ENCODE results near the gene CRACR2B.

CRACR2B gene

DNA sequence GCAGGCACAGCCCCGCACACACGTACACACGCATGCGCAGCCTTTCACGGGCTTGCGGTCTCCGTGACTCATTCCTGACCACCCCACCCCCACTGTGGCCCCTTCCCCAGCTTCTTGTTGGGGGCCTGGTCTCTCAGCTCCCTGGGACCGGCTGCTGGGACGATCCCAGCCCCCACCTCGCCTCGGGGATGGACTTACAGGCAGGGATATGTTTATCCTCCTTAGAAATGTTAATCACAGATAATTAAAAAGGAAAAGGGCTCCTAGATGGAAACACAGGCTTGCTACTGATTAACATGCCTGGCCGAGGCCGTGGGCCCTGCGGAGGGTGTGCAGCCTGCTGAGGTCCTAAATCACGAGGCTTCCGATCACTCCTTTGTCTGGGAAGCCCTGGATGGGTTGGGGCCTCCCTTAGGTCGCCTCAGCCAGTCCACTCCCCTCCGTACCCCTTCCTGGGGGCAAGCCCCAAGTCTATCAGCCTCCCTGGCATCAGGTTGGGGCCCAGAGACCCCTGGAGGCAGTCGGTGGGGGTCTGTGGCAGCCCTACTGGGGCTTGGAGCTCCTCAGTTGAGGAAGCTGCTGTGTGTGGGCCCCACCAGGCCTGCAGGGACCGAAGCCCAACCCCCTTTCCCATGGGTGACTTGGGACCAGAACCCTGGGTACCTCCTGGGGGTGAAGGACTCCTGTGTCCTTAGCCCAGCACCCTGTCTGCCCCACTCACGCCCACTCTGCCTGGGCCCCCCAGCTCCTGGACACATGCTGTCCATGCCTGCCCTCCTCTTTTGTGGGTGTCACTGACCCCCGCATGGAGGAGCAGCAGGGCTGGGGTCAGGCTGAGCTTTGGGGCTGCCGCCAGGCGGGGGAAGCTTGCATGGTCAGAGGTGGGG is 35.5 kb downstream of the CRACR2B start:
- Mint-ChIP-seq H3K4me3 (no peak overlapping the region), H3K27me3 (no peaks in the 10 kb centered on the region), H3K27ac (ENCODE audit: low read depth) (no peak overlapping the region), H3K36me3 (ENCODE audit: insufficient read depth) (peaks cover 6% of the 10 kb centered on the region), H3K9me3 (no peaks in the 10 kb centered on the region), H3K4me1 (no peaks in the 10 kb centered on the region)
- no peak for ATAC-seq (replicated peaks; ENCODE audit: extremely low read depth, poor library complexity, severe bottlenecking)
- no peak for DNase-seq (ENCODE audit: low spot score in 2 of 2)

- no peak overlapping the region for H3K27ac Mint-ChIP-seq (ENCODE audit: low read depth)
- ATAC-seq (replicated peaks; ENCODE audit: extremely low read depth, poor library complexity, severe bottlenecking) (no peak), DNase-seq (ENCODE audit: low spot score in 2 of 2) (no peak)
- H3K36me3 Mint-ChIP-seq (ENCODE audit: insufficient read depth), result peaks cover 4% of the 10 kb centered on the region
- no peak overlapping the region for H3K4me3 Mint-ChIP-seq
- H3K4me1 Mint-ChIP-seq, result no peaks in the 10 kb centered on the region
- H3K9me3 Mint-ChIP-seq, result no peaks in the 10 kb centered on the region
- no peaks in the 10 kb centered on the region for H3K27me3 Mint-ChIP-seq
These were observed 36.5 kb downstream of the CRACR2B start for GRCh38 chr11:863910-864827.

DNA sequence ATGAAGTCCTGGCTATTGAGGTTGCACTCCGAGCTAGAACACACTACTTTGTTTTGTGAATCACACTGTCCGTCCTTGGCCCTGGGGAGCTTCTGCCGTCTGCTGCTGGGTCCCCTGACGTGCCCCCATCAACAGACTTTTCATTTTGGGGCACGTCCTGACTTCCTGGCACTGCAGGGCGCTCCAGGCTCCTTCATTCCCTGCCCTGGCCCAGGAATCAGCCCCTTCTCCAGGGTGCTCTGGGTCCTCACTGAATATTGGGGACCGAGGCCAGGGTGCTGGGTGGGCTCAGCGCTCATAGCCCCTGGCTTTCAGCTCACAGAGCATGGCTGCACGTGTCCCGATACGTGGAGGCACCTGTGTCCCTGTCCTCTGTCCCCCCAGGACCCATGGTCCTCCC is 37.2 kb downstream of the CRACR2B start:
- Mint-ChIP-seq H3K4me1 (no peaks in the 10 kb centered on the region), H3K27me3 (no peaks in the 10 kb centered on the region), H3K27ac (ENCODE audit: low read depth) (no peak overlapping the region), H3K36me3 (ENCODE audit: insufficient read depth) (peaks cover 4% of the 10 kb centered on the region), H3K4me3 (no peak overlapping the region), H3K9me3 (no peaks in the 10 kb centered on the region)
- no peak for DNase-seq (ENCODE audit: low spot score in 2 of 2)
- no peak for ATAC-seq (replicated peaks; ENCODE audit: extremely low read depth, poor library complexity, severe bottlenecking)

DNA sequence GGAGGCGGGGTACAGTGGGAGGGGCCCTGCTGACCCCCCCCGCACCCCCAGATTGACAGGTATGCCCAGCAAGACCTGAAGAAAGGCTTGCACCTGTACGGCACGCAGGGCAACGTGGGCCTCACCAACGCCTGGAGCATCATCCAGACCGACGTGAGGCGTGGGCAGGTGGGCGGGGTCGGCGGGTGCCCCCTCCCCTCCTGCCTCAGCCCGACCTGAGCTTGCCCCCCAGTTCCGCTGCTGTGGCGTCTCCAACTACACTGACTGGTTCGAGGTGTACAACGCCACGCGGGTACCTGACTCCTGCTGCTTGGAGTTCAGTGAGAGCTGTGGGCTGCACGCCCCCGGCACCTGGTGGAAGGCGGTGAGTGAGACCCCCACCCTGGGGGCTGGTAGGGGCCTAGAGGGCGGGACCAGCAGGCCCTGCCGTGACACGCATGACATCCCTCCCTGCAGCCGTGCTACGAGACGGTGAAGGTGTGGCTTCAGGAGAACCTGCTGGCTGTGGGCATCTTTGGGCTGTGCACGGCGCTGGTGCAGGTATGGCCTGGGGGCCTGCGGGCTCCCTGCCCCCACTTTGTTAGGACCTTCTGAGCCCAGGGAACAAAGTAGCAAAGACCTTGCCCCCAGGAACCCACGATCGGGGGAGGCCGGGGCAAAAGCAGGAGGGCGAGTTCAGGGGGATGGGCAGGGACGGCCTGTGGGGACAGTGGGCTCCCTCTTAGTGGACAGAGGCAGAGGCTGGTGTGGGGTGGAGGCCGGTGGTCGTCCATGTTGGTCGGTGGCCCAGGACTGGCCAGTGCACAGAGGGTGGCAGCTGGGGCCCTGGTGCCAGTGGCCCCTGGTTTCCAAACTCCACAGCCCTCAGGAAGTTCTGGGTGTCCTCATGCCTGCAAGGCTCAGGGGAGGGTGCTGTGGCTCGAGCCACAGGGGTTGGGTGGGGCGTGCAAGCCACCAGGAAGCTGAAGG is 38.0 kb downstream of the CRACR2B start:
- Mint-ChIP-seq H3K27me3 (no peaks in the 10 kb centered on the region), H3K27ac (ENCODE audit: low read depth) (peak overlapping the region; percentile 61)

GRCh38 chr11:866481-866880 is 38.8 kb downstream of the CRACR2B start:
- Mint-ChIP-seq H3K27me3 (no peaks in the 10 kb centered on the region), H3K4me1 (no peaks in the 10 kb centered on the region)
- no peak for ATAC-seq (replicated peaks; ENCODE audit: extremely low read depth, poor library complexity, severe bottlenecking)

More for the DNA sequence above, 38.0 kb downstream of the CRACR2B start:
- Mint-ChIP-seq H3K4me1 (no peaks in the 10 kb centered on the region), H3K4me3 (no peak overlapping the region), H3K9me3 (no peaks in the 10 kb centered on the region), H3K36me3 (ENCODE audit: insufficient read depth) (peaks cover 4% of the 10 kb centered on the region)
- DNase-seq (ENCODE audit: low spot score in 2 of 2) (no peak), ATAC-seq (replicated peaks; ENCODE audit: extremely low read depth, poor library complexity, severe bottlenecking) (no peak)

GRCh38 chr11:867856-868358 is 40.2 kb downstream of the CRACR2B start:
- ATAC-seq (replicated peaks; ENCODE audit: extremely low read depth, poor library complexity, severe bottlenecking), result no peak
- no peaks in the 10 kb centered on the region for H3K9me3 Mint-ChIP-seq
- H3K36me3 Mint-ChIP-seq (ENCODE audit: insufficient read depth), result peaks cover 4% of the 10 kb centered on the region
- H3K4me1 Mint-ChIP-seq, result no peaks in the 10 kb centered on the region
- no peak overlapping the region for H3K27ac Mint-ChIP-seq (ENCODE audit: low read depth)
- no peak overlapping the region for H3K4me3 Mint-ChIP-seq
- DNase-seq (ENCODE audit: low spot score in 2 of 2), result no peak
- no peaks in the 10 kb centered on the region for H3K27me3 Mint-ChIP-seq

More at GRCh38 chr11:866481-866880, 38.8 kb downstream of the CRACR2B start:
- DNase-seq (ENCODE audit: low spot score in 2 of 2), result no peak
- H3K36me3 Mint-ChIP-seq (ENCODE audit: insufficient read depth), result peaks cover 4% of the 10 kb centered on the region
- H3K4me3 Mint-ChIP-seq, result no peak overlapping the region
- peak overlapping the region; percentile 61 for H3K27ac Mint-ChIP-seq (ENCODE audit: low read depth)
- no peaks in the 10 kb centered on the region for H3K9me3 Mint-ChIP-seq

DNA sequence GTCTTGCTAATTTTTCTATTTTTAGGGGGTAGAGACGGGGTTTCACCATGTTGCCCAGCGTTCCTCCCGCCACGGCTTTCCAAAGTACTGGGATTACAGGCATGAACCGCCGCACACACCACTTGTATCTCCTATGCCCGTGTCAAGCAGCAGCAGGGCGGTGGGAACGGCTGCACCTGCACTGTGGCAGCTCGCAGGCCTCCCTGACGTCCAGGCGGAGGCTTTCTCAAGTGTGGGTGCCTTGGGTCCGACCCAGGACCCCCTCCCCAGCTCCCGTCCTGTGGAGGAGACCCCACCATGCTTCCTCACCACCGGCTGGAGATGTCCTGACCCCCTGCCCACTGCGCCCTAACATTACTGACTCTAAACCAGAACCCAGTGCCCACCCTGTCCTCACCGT is 40.7 kb downstream of the CRACR2B start:
- H3K4me1 Mint-ChIP-seq, result no peaks in the 10 kb centered on the region
- no peak for ATAC-seq (replicated peaks; ENCODE audit: extremely low read depth, poor library complexity, severe bottlenecking)
- no peak overlapping the region for H3K4me3 Mint-ChIP-seq
- no peak for DNase-seq (ENCODE audit: low spot score in 2 of 2)
- H3K9me3 Mint-ChIP-seq, result no peaks in the 10 kb centered on the region
- peaks cover 4% of the 10 kb centered on the region for H3K36me3 Mint-ChIP-seq (ENCODE audit: insufficient read depth)
- H3K27ac Mint-ChIP-seq (ENCODE audit: low read depth), result no peak overlapping the region
- no peaks in the 10 kb centered on the region for H3K27me3 Mint-ChIP-seq

DNA sequence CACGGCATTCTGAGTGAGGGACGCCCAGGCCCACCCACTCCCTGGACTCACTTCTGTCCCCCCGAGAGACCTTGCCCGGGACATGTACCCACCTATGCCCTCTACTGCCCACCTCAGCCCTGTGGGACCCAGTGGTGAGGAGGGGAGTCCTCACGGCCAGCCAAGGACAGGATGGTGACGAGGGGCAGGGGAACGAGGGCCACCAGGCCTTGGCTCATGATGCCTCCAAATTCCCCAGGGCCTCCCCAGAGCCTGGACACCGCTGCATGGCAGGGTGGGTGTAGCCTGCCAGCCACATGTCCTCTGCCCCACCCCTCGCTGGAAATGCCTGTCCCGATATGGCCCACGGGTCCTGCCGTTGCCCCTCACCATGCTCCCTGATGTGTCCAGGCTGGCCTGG is 41.1 kb downstream of the CRACR2B start:
- DNase-seq (ENCODE audit: low spot score in 2 of 2) (no peak), ATAC-seq (replicated peaks; ENCODE audit: extremely low read depth, poor library complexity, severe bottlenecking) (no peak)
- Mint-ChIP-seq H3K4me3 (no peak overlapping the region), H3K27ac (ENCODE audit: low read depth) (no peak overlapping the region), H3K36me3 (ENCODE audit: insufficient read depth) (peaks cover 4% of the 10 kb centered on the region), H3K4me1 (no peaks in the 10 kb centered on the region), H3K9me3 (no peaks in the 10 kb centered on the region), H3K27me3 (no peaks in the 10 kb centered on the region)

DNA sequence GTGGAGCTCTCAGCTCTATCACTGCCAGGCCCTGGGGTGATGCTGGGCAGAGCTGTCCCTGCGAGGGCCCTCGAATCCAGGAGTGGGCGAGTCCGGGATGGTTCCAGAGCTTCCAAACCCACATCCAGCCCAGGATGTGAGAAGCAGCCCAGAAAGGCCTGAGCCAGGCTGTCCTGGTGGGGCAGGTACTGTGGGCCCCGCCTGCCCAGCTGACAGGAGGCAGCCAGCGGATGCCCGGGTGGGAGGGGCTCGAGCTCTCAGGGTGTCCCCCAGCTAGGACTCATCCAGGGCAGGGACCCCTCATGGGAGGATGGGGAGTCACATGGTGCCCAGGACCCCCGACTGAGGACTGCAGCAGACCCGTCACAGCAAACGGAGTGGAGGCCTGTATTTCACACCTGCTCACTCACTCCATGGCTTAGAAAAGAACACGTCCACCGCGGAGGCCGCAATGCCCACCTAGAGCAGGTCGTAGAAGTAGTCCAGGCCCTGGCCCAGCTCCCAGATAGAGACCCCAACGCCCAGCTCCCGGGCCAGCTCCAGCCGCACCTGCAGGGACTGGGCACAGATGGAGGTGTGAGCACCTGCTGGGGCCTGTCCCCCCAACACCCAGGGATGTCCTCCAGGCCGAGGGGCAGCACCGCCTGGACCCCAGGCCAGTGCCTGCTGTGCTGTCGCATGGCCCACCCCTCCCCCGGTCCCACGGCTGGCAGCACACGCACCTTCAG is 41.8 kb downstream of the CRACR2B start:
- ATAC-seq (replicated peaks; ENCODE audit: extremely low read depth, poor library complexity, severe bottlenecking) (no peak), DNase-seq (ENCODE audit: low spot score in 2 of 2) (no peak)
- no peaks in the 10 kb centered on the region for H3K4me1 Mint-ChIP-seq
- H3K27ac Mint-ChIP-seq (ENCODE audit: low read depth), result no peak overlapping the region
- no peaks in the 10 kb centered on the region for H3K9me3 Mint-ChIP-seq
- H3K4me3 Mint-ChIP-seq, result no peak overlapping the region
- H3K36me3 Mint-ChIP-seq (ENCODE audit: insufficient read depth), result peaks cover 2% of the 10 kb centered on the region
- H3K27me3 Mint-ChIP-seq, result no peaks in the 10 kb centered on the region

DNA sequence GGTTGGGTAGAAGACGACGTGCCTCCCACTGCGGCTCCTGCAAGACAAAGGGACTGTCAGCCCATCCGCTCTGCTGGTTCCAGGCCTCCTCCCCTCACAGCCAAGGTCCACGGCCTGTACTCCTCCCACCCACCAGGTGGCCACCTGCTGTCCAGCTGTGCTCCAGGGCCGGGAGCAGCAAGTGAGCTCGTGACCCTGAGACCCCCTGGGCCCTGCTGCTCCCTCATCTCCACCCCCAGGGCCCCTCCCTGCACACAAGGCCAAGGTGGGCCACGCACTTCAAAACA is 42.4 kb downstream of the CRACR2B start:
- ATAC-seq (replicated peaks; ENCODE audit: extremely low read depth, poor library complexity, severe bottlenecking) (no peak), DNase-seq (ENCODE audit: low spot score in 2 of 2) (no peak)
- Mint-ChIP-seq H3K4me3 (no peak overlapping the region), H3K4me1 (no peaks in the 10 kb centered on the region), H3K9me3 (no peaks in the 10 kb centered on the region), H3K36me3 (ENCODE audit: insufficient read depth) (peaks cover 2% of the 10 kb centered on the region), H3K27me3 (no peaks in the 10 kb centered on the region), H3K27ac (ENCODE audit: low read depth) (no peak overlapping the region)

DNA sequence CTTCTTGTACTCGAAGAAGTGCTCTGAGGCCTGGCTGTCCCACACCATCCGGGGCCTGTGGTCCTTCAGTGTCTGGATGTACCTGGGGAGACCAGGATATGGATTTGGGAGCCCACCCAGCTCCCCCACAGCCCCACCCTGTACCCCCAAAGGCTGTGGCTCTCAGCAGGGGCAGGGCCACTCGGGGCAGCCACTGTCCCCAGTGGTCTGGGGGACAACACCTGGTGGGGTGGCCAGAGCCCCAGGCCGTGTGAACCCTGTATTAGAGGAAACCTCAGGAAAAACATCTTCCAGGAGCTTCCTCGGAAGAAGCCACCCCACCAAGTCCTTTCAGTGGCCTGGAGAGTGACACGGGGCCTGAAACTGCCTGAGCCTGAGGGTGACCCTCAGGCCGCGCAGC is 42.7 kb downstream of the CRACR2B start:
- H3K27ac Mint-ChIP-seq (ENCODE audit: low read depth), result no peak overlapping the region
- H3K36me3 Mint-ChIP-seq (ENCODE audit: insufficient read depth), result peaks cover 2% of the 10 kb centered on the region
- no peaks in the 10 kb centered on the region for H3K27me3 Mint-ChIP-seq
- no peak overlapping the region for H3K4me3 Mint-ChIP-seq
- no peak for DNase-seq (ENCODE audit: low spot score in 2 of 2)
- no peaks in the 10 kb centered on the region for H3K4me1 Mint-ChIP-seq
- H3K9me3 Mint-ChIP-seq, result no peaks in the 10 kb centered on the region
- ATAC-seq (replicated peaks; ENCODE audit: extremely low read depth, poor library complexity, severe bottlenecking), result no peak

All from central memory CD8-positive, alpha-beta T cell (primary cell).